Fibroblast of the aortic adventitia (primary cell): Measurements from ENCODE around the gene INTS7. TPM values are rescaled to one million over a fixed set of nuclear protein-coding genes. Genes with fewer than 3 reads are reported as not detected.
A peak's percentile ranks its signal among the peaks of the same experiment; 100 is the strongest.

Experiments
- DNase-seq: peaks from one replicate; pipeline ENCODE4 v3.0.0-alpha.2; 2010; ENCODE audit warnings: low read depth
- H3K4me3 ChIP-seq: 2 replicates; pipeline ENCODE4 v1.5.1; 2011; ENCODE audit warnings: low read depth, mild to moderate bottlenecking, control low read depth, low read length, moderate library complexity
- total RNA-seq: library from RNA; depleted of rRNA; stranded (reverse); fragments of >200 nt; gene quantifications from 2 replicates; pipeline ENCODE4 v1.2.3, GENCODE V29; 2012; ENCODE audit warnings: low replicate concordance
- TF ChIP-seq, protein P1 (sequence below): IDR thresholded peaks from 2 replicates; pipeline ENCODE4 v1.5.1; 2011; ENCODE audit warnings: mild to moderate bottlenecking, low read length, control low read depth, inconsistent platforms; ENCODE audit not compliant: insufficient read depth

Gene INTS7
- 34.7 and 57.8 TPM in 2 replicates for total RNA-seq

DNA sequence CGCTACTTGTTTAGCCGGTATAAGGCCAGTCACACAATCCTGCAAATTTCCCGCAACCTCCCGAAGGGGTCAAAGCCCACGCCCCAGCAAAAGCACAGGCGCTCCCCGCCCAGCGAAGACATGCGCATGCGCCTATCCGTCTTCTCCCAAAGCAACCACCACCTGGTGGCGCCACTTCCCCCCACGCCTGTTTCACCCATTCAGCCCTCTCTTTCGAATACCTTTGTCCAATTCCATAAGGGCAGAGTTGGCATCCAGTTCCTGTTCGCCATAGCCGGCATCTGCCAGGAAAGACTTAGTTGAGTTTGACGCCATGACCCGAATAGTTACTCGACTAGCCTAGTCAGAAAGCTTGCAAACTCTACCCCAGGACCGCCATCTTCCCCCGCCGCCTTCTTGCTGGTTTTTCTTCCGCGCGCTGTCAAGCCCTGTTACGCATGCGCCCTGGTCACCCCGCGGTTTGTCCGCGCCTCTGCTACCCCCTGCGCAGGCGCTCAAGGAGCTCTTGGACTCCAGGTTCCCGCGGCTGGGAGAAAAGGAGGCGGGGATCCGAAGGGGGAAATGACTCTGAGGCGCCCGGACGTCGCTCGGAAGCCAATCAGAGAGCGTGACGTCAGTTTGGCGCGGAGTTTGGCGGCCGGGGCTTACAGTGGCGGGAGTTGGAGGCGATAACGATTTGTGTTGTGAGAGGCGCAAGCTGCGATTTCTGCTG, at the start of gene INTS7, which contains the start of gene DTL:
INTS7 (minus strand) TSS at position 435 of the 712 bp plus-strand sequence; CDS start at position 315, 120 bp downstream.
DTL (plus strand) TSS at position 626 of the 712 bp plus-strand sequence. CDS start 143 bp downstream, outside the sequence.
- TF ChIP-seq, protein P1, sequence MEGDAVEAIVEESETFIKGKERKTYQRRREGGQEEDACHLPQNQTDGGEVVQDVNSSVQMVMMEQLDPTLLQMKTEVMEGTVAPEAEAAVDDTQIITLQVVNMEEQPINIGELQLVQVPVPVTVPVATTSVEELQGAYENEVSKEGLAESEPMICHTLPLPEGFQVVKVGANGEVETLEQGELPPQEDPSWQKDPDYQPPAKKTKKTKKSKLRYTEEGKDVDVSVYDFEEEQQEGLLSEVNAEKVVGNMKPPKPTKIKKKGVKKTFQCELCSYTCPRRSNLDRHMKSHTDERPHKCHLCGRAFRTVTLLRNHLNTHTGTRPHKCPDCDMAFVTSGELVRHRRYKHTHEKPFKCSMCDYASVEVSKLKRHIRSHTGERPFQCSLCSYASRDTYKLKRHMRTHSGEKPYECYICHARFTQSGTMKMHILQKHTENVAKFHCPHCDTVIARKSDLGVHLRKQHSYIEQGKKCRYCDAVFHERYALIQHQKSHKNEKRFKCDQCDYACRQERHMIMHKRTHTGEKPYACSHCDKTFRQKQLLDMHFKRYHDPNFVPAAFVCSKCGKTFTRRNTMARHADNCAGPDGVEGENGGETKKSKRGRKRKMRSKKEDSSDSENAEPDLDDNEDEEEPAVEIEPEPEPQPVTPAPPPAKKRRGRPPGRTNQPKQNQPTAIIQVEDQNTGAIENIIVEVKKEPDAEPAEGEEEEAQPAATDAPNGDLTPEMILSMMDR = peak; percentile 80
- H3K4me3 ChIP-seq = peak within 1 kb of the TSS; percentile 90
- peak; percentile 99 for DNase-seq

GRCh38 chr1:212082765-212083406, 47.5 kb upstream of the INTS7 start:
- TF ChIP-seq, protein P1 = no peak
- no peak overlapping the region for H3K4me3 ChIP-seq
- no peak for DNase-seq

- TF ChIP-seq, protein P1 = no peak
- no peak for DNase-seq
- no peak overlapping the region for H3K4me3 ChIP-seq
Observed at GRCh38 chr1:212078826-212079225, 43.5 kb upstream of the INTS7 start.

DNA sequence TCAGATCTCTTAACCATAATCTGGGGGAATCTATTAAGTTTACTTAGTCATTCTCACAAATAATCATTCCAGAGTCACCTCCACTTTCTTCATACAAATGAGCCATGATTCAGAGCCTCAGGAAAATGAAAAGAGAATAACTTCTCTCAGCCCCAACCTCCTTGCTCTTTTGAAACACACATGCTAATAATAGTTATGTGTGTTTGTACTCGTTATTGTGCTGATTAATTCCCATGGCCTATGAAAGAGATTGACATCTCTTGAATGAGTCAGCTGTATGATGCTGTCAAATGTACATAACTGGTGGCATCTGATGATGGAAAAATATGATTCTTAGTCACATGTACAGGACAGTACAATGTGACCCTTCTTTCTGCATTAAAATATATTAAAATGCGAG, 41.7 kb upstream of the INTS7 start:
- DNase-seq = no peak
- TF ChIP-seq, protein P1 = no peak
- no peak overlapping the region for H3K4me3 ChIP-seq

GRCh38 chr1:212074856-212075255, 39.5 kb upstream of the INTS7 start:
- no peak overlapping the region for H3K4me3 ChIP-seq
- TF ChIP-seq, protein P1 = no peak
- no peak for DNase-seq

DNA sequence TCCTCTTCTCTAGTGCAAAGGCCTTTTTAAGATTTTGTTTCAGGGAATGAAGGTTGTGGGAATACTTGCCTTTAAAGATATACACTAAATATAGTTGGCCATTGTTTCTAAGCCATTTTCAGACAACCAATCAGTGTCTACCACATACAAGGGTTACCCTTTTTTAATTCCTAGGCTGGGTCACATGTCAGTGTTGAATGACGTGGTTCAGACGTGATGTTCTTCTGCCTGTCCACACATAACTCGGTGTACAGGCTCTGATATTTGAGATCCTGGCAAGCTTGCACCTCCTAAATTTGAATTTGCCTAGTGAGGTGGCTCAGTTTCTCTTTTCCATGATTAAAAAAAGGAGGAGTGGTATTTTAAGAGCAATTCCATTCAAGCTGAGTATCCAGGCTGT, 39.0 kb upstream of the INTS7 start:
- no peak overlapping the region for H3K4me3 ChIP-seq
- no peak for DNase-seq
- TF ChIP-seq, protein P1 = no peak
